SKM-1 treated with dmso at 0.1 percent for 144 hours (cell line): Measurements from ENCODE around the gene MAP4K3.
"Not testable (repeated sequence)": the region's sequence is repeated elsewhere in the genome, so short reads cannot be mapped to it uniquely, and the experiment has no call there.

Experiments used
- DNase-seq: peaks from one replicate; lab custom pipeline; 2025; ENCODE audit not compliant: unreplicated experiment; lab: John Stamatoyannopoulos, UW

MAP4K3 gene

GRCh38 chr2:39377226-39377939 is 59.7 kb downstream of the MAP4K3 start:
- DNase-seq, result peak; percentile 62

GRCh38 chr2:39375917-39376316 is 61.2 kb downstream of the MAP4K3 start:
- DNase-seq, result no peak

GRCh38 chr2:39373181-39373802 is 63.8 kb downstream of the MAP4K3 start:
- DNase-seq, result no peak

- no peak for DNase-seq
Measured at GRCh38 chr2:39370101-39370500, 67.0 kb downstream of the MAP4K3 start.

- DNase-seq, result no peak
Measured at GRCh38 chr2:39368846-39369245, 68.2 kb downstream of the MAP4K3 start.

- no peak for DNase-seq
Measured at GRCh38 chr2:39368376-39368775, 68.7 kb downstream of the MAP4K3 start.

GRCh38 chr2:39362595-39362994 is 74.5 kb downstream of the MAP4K3 start:
- no peak for DNase-seq

GRCh38 chr2:39361511-39361910 is 75.6 kb downstream of the MAP4K3 start:
- DNase-seq, result no peak

- DNase-seq, result not testable (repeated sequence)
Measured at GRCh38 chr2:39360342-39360741, 76.7 kb downstream of the MAP4K3 start.

GRCh38 chr2:39359453-39360038 is 77.5 kb downstream of the MAP4K3 start:
- no peak for DNase-seq

- DNase-seq, result no peak
Measured at GRCh38 chr2:39356922-39357639, 80.0 kb downstream of the MAP4K3 start.

GRCh38 chr2:39350658-39351057 is 86.4 kb downstream of the MAP4K3 start:
- no peak for DNase-seq

- DNase-seq, result no peak
Measured at GRCh38 chr2:39338502-39338901, 98.6 kb downstream of the MAP4K3 start.

- DNase-seq, result no peak
Measured at GRCh38 chr2:39335930-39336329, 101.2 kb downstream of the MAP4K3 start.

- no peak for DNase-seq
Measured at GRCh38 chr2:39334978-39335377, 102.1 kb downstream of the MAP4K3 start.

- DNase-seq, result no peak
Measured at GRCh38 chr2:39334529-39334928, 102.6 kb downstream of the MAP4K3 start.

GRCh38 chr2:39326644-39327043 is 110.4 kb downstream of the MAP4K3 start:
- no peak for DNase-seq

- DNase-seq, result no peak
Measured at GRCh38 chr2:39325966-39326365, 111.1 kb downstream of the MAP4K3 start.

- not testable (repeated sequence) for DNase-seq
Measured at GRCh38 chr2:39321056-39322035, 115.7 kb downstream of the MAP4K3 start.

- no peak for DNase-seq
Measured at GRCh38 chr2:39320162-39320561, 116.9 kb downstream of the MAP4K3 start.

GRCh38 chr2:39313575-39313974 is 123.5 kb downstream of the MAP4K3 start:
- no peak for DNase-seq
